H1 (cell line): ENCODE measurements around the gene ALK. TPM values are rescaled to one million over a fixed set of nuclear protein-coding genes. Genes with fewer than 3 reads are reported as not detected.

Experiments
- CTCF ChIA-PET: fragments of 300-600 bp; sonication (Branson Sonifier 250); formaldehyde crosslinking; loops from one replicate; lab custom pipeline; 2021; ENCODE audit not compliant: partially characterized antibody; lab: Charles Lee
- POLR2A ChIA-PET: fragments of 300-600 bp; sonication (Branson Sonifier 250); formaldehyde crosslinking; loops from one replicate; lab custom pipeline; 2021; ENCODE audit warnings: inconsistent platforms; ENCODE audit not compliant: partially characterized antibody; lab: Charles Lee
- DNase-seq, 2 experiments: peaks; one replicate each; pipeline versions ENCODE4 v3.0.0 to v3.0.0-alpha.2; 2010 to 2022; ENCODE audit warnings: low spot score in 2 of 2, low read depth in 1 of 2, mixed read lengths in 1 of 2
- FAIRE-seq: peaks from 2 replicates; lab custom pipeline; 2011; peaks lifted over from hg19 to GRCh38; lab: Jason Lieb, UNC
- H2AFZ ChIP-seq: 2 replicates; pipeline ENCODE4 v1.8.1; 2012; ENCODE audit warnings: low read length, inconsistent platforms
- H2AK5ac ChIP-seq: 2 replicates; pipeline ENCODE4 v1.6.1; 2013; ENCODE audit warnings: low read depth, low read length
- H2BK120ac ChIP-seq: replicated peaks from 2 replicates; pipeline ENCODE3; 2013; ENCODE audit warnings: low read depth, low read length, inconsistent platforms
- H2BK12ac ChIP-seq: 2 replicates; pipeline ENCODE4 v1.6.1; 2013; ENCODE audit warnings: low read depth, low read length
- H2BK15ac ChIP-seq: 2 replicates; pipeline ENCODE4 v1.6.1; 2013; ENCODE audit warnings: low read length
- H2BK20ac ChIP-seq: 2 replicates; pipeline ENCODE4 v1.6.1; 2013; ENCODE audit warnings: low read length
- H2BK5ac ChIP-seq: 2 replicates; pipeline ENCODE4 v1.6.1; 2013; ENCODE audit warnings: low read depth, low read length
- H3K14ac ChIP-seq: 2 replicates; pipeline ENCODE4 v1.6.1; 2013; ENCODE audit warnings: inconsistent platforms; ENCODE audit not compliant: insufficient read length
- H3K18ac ChIP-seq: 2 replicates; pipeline ENCODE4 v1.6.1; 2013; ENCODE audit warnings: low read length; ENCODE audit errors: extremely low read depth
- H3K23ac ChIP-seq: 2 replicates; pipeline ENCODE4 v1.6.1; 2013; ENCODE audit warnings: inconsistent platforms; ENCODE audit not compliant: insufficient read length
- H3K23me2 ChIP-seq: 2 replicates; pipeline ENCODE4 v1.6.1; 2013; ENCODE audit warnings: low read depth, low read length
- H3K27ac ChIP-seq: 2 replicates; pipeline ENCODE4 v1.6.1; 2011; ENCODE audit warnings: low read depth, low read length, inconsistent platforms
- H3K27me3 ChIP-seq, 4 experiments: replicated peaks in 1 of 4; 1 replicate in 1 of 4; 2 replicates in 3 of 4; pipeline versions ENCODE4 v1.6.1 to v1.8.1; 2011 to 2013; ENCODE audit warnings: low read length in 3 of 4, mild to moderate bottlenecking in 3 of 4, inconsistent platforms in 2 of 4, mixed read lengths in 2 of 4, moderate library complexity in 1 of 4; ENCODE audit not compliant: control insufficient read depth in 3 of 4, insufficient read depth in 3 of 4; ENCODE audit errors: extremely low read depth in 1 of 4
- H3K36me3 ChIP-seq, 4 experiments: 2 replicates each; pipeline versions ENCODE4 v1.6.1 to v1.8.1; 2011 to 2013; ENCODE audit warnings: mild to moderate bottlenecking in 4 of 4, low read length in 3 of 4, moderate library complexity in 2 of 4, control low read depth in 1 of 4, inconsistent platforms in 1 of 4; ENCODE audit not compliant: insufficient read depth in 4 of 4, control insufficient read depth in 2 of 4
- H3K4ac ChIP-seq: replicated peaks from 2 replicates; pipeline ENCODE3; 2013; ENCODE audit warnings: low read length, low read depth, mixed read lengths, inconsistent platforms; ENCODE audit not compliant: insufficient read length
- H3K4me1 ChIP-seq, 4 experiments: replicated peaks in 1 of 4; 1 replicate in 1 of 4; 2 replicates in 3 of 4; pipeline versions ENCODE4 v1.6.1 to v1.8.1; 2011 to 2013; ENCODE audit warnings: low read length in 3 of 4, inconsistent platforms in 2 of 4, mixed read lengths in 1 of 4; ENCODE audit not compliant: insufficient read depth in 4 of 4, control insufficient read depth in 3 of 4
- H3K4me2 ChIP-seq, 2 experiments: 2 replicates each; pipeline versions ENCODE4 v1.6.1 to v1.8.1; 2011 to 2013; ENCODE audit warnings: low read depth in 2 of 2, low read length in 2 of 2, control low read depth in 1 of 2, inconsistent platforms in 1 of 2, mild to moderate bottlenecking in 1 of 2; ENCODE audit not compliant: insufficient read depth in 1 of 2
- H3K4me3 ChIP-seq, 4 experiments: fragments of 200-600, 300-600 bp in 1 of 4; sonication (generic), shearing (Covaris generic), sonication (Bioruptor Twin) in 1 of 4; 2 replicates each; pipeline versions ENCODE4 v1.5.1 to v1.8.1; 2011 to 2016; ENCODE audit warnings: low read length in 4 of 4, low read depth in 3 of 4, control low read depth in 2 of 4, inconsistent platforms in 2 of 4, mild to moderate bottlenecking in 2 of 4, mixed read lengths in 1 of 4, moderate library complexity in 1 of 4; ENCODE audit not compliant: insufficient read depth in 2 of 4; ENCODE audit errors: extremely low read depth in 1 of 4
- H3K56ac ChIP-seq: replicated peaks from 2 replicates; pipeline ENCODE3; 2013; ENCODE audit warnings: low read depth, mild to moderate bottlenecking, mixed read lengths, low read length, inconsistent platforms; ENCODE audit not compliant: insufficient read length
- H3K79me1 ChIP-seq: 2 replicates; pipeline ENCODE4 v1.6.1; 2013; ENCODE audit warnings: low read depth, low read length, control low read depth
- H3K79me2 ChIP-seq, 2 experiments: 2 replicates each; pipeline versions ENCODE4 v1.6.1 to v1.8.1; 2012 to 2013; ENCODE audit warnings: low read length in 2 of 2, mild to moderate bottlenecking in 2 of 2, inconsistent platforms in 1 of 2; ENCODE audit not compliant: insufficient read depth in 2 of 2, control insufficient read depth in 1 of 2
- H3K9ac ChIP-seq, 4 experiments: replicated peaks in 1 of 4; 1 replicate in 1 of 4; 2 replicates in 3 of 4; pipeline versions ENCODE4 v1.6.1 to v1.8.1; 2011 to 2013; ENCODE audit warnings: low read depth in 3 of 4, low read length in 3 of 4, control low read depth in 2 of 4, mild to moderate bottlenecking in 2 of 4, moderate library complexity in 2 of 4, inconsistent platforms in 1 of 4; ENCODE audit errors: extremely low read depth in 1 of 4
- H3K9me3 ChIP-seq, 2 experiments: 2 replicates each; pipeline versions ENCODE4 v1.6.1 to v1.8.1; 2012 to 2013; ENCODE audit warnings: mild to moderate bottlenecking in 2 of 2, moderate library complexity in 2 of 2, control low read depth in 1 of 2, inconsistent platforms in 1 of 2, low read depth in 1 of 2, low read length in 1 of 2, mixed read lengths in 1 of 2; ENCODE audit not compliant: insufficient read depth in 2 of 2
- H4K20me1 ChIP-seq, 2 experiments: replicated peaks in 1 of 2; 2 replicates each; pipeline versions ENCODE3 to v1.8.1; 2011 to 2013; ENCODE audit warnings: inconsistent platforms in 2 of 2, low read length in 2 of 2, mild to moderate bottlenecking in 1 of 2; ENCODE audit not compliant: insufficient read depth in 2 of 2, control insufficient read depth in 1 of 2
- H4K5ac ChIP-seq: 2 replicates; pipeline ENCODE4 v1.6.1; 2013; ENCODE audit warnings: low read length, low read depth, mixed read lengths, inconsistent platforms; ENCODE audit not compliant: insufficient read length
- H4K8ac ChIP-seq: 2 replicates; pipeline ENCODE4 v1.8.0; 2013; ENCODE audit warnings: mild to moderate bottlenecking, moderate library complexity, low read length, inconsistent platforms; ENCODE audit not compliant: insufficient read depth; ENCODE audit errors: extremely low read depth
- H4K91ac ChIP-seq: replicated peaks from 2 replicates; pipeline ENCODE3; 2013; ENCODE audit warnings: low read length, mixed read lengths, inconsistent platforms; ENCODE audit not compliant: insufficient read length
- CEBPB ChIP-seq: IDR thresholded peaks from 2 replicates; pipeline ENCODE4 v1.6.1; 2012; ENCODE audit warnings: low read depth, low read length
- CHD2 ChIP-seq: IDR thresholded peaks from 2 replicates; pipeline ENCODE4 v1.6.1; 2012; ENCODE audit warnings: low read length, improper control_type of control experiment
- JUN ChIP-seq: IDR thresholded peaks from 2 replicates; pipeline ENCODE4 v1.6.1; 2011; ENCODE audit warnings: low read depth, mild to moderate bottlenecking, improper control_type of control experiment, low read length
- RNF2 ChIP-seq: fragments of 200-900, 300-1000 bp; sonication (generic); IDR thresholded peaks from 2 replicates; pipeline ENCODE4 v1.7.1; 2016; ENCODE audit warnings: borderline replicate concordance, low read depth, mild to moderate bottlenecking, antibody characterized with exemption, low read length; ENCODE audit not compliant: poor library complexity, severe bottlenecking; ENCODE audit errors: missing control alignments
- SP4 ChIP-seq: IDR thresholded peaks from 2 replicates; pipeline ENCODE4 v1.6.1; 2012; ENCODE audit warnings: low read length, inconsistent platforms
- TAF7 ChIP-seq: optimal IDR thresholded peaks from 2 replicates; pipeline ENCODE3; 2011; ENCODE audit warnings: low read depth, mild to moderate bottlenecking, inconsistent platforms, low read length, moderate library complexity, borderline replicate concordance
- WGBS, 2 experiments: shearing (Covaris generic) in 1 of 2; methylation state at CpG; one replicate each; pipeline versions ENCODE4 v1.1.6 to v1.1.7; 2013 to 2015; ENCODE audit warnings: low lambda C conversion rate in 2 of 2, mixed read lengths in 2 of 2, inconsistent platforms in 1 of 2, low coverage in 1 of 2, missing lambda C conversion rate in 1 of 2; ENCODE audit not compliant: insufficient replicate concordance in 2 of 2, insufficient coverage in 1 of 2, insufficient read length in 1 of 2; ENCODE audit errors: extremely low coverage in 1 of 2, missing lambda C conversion rate in 1 of 2; 5-methylcytosine and 5-hydroxymethylcytosine counted together
- polyA plus RNA-seq, 7 experiments: library from polyadenylated mRNA; depleted of rRNA in 3 of 7; stranded (reverse) in 5 of 7; unstranded in 2 of 7; fragments of >200 nt in 5 of 7; fragments of 200-250 nt in 2 of 7; gene quantifications; 1 replicate in 5 of 7; 2 replicates in 1 of 7; 4 replicates in 1 of 7; pipeline versions ENCODE4 v1.2.1 to v1.2.3, GENCODE V29; 2011 to 2013; ENCODE audit warnings: missing spikeins in 2 of 7, mixed read lengths in 2 of 7
- total RNA-seq: library from RNA; stranded (reverse); fragmentation: NEBNext Ultra II Directional; extraction: Animal tissue kit (Norgen Biotek cat#: 25700); gene quantifications from 2 replicates; pipeline ENCODE4 v1.2.1, GENCODE V29; 2021

The ALK gene
- total and polyA plus RNA-seq, 2 of the 8 experiments (the other 6 are each of a cell fraction or from before 2014, with no cell fraction given) = 0.02 to 0.09 TPM

GRCh38 chr2:29613067-29613466 is 308.3 kb downstream of the ALK start:
- H3K14ac ChIP-seq = no peak overlapping the region
- no peak overlapping the region for H2BK20ac ChIP-seq
- H2AFZ ChIP-seq = no peak overlapping the region
- no peaks in the 10 kb centered on the region for H4K20me1 ChIP-seq
- no peak overlapping the region for H2AK5ac ChIP-seq
- H3K4me3 ChIP-seq = no peak overlapping the region
- no peak overlapping the region for H2BK15ac ChIP-seq
- H3K79me2 ChIP-seq = no peaks in the 10 kb centered on the region
- H3K23me2 ChIP-seq = no peaks in the 10 kb centered on the region
- H4K91ac ChIP-seq = no peak overlapping the region
- H3K36me3 ChIP-seq = no peaks in the 10 kb centered on the region
- FAIRE-seq = no peak
- H3K27ac ChIP-seq = no peak overlapping the region
- no peak overlapping the region for H3K56ac ChIP-seq
- WGBS, 2 experiments = 89% methylated on average over 3 of the region's 3 CpGs; no CpG with 5 or more reads in 1 of the 2 experiments
- no peak for DNase-seq
- H3K4ac ChIP-seq = no peak overlapping the region
- no peak overlapping the region for H2BK120ac ChIP-seq
- H2BK5ac ChIP-seq = no peak overlapping the region
- H4K5ac ChIP-seq = no peak overlapping the region
- no peak overlapping the region for H3K23ac ChIP-seq
- no peak overlapping the region for H3K4me2 ChIP-seq
- H4K8ac ChIP-seq = no peak overlapping the region
- H2BK12ac ChIP-seq = no peak overlapping the region
- H3K79me1 ChIP-seq = no peaks in the 10 kb centered on the region
- no peaks in the 10 kb centered on the region for H3K27me3 ChIP-seq
- H3K18ac ChIP-seq = no peak overlapping the region
- H3K9ac ChIP-seq = no peak overlapping the region
- ChIA-PET CTCF (interaction anchor here (0.5 to 1.0 kb wide), 3 partner anchors 13 to 232 kb away, joined by 3 to 4 read pairs (median 3); no protein-coding TSS in a partner anchor), POLR2A (no interaction called here)
- H3K9me3 ChIP-seq = no peaks in the 10 kb centered on the region
- peaks cover 0 to 4% (median 0%) of the 10 kb centered on the region in 4 experiments; a peak in 1 of 7 replicates for H3K4me1 ChIP-seq
- TF ChIP-seq CHD2 (no peak), CEBPB (no peak), TAF7 (no peak), JUN (no peak), RNF2 (no peak), SP4 (no peak)
